Heart left ventricle (tissue), 16 donors: ENCODE measurements around the gene LUZP2. TPM values are rescaled to one million over a fixed set of nuclear protein-coding genes. Genes with fewer than 3 reads are reported as not detected.

Experiments
- ATAC-seq, 4 donors: fragments of 200-7000 bp; cut with Tn5 transposase; one replicate each; pipeline ENCODE4 v1.9.1; 2020 to 2022; ENCODE audit warnings: moderate library complexity in 4 of 4, mild to moderate bottlenecking in 3 of 4, moderate number of reproducible peaks in 1 of 4
- DNase-seq, 5 donors: peaks; one replicate each; pipeline ENCODE4 v3.0.0-alpha.2; 2020
- H3K27ac ChIP-seq, 12 donors: fragments of 200-600 bp; sonication (generic) in 4 of 12; one replicate each; pipeline versions ENCODE4 v1.5.0 to v1.8.0; 2016 to 2022; ENCODE audit warnings: mild to moderate bottlenecking in 2 of 12
- H3K27me3 ChIP-seq, 9 donors: fragments of 200-600 bp; sonication (generic) in 2 of 9; one replicate each; pipeline versions ENCODE4 v1.5.1 to v1.8.0; 2016 to 2022; ENCODE audit warnings: mild to moderate bottlenecking in 3 of 9
- H3K36me3 ChIP-seq, 9 donors: fragments of 200-600 bp; sonication (generic) in 2 of 9; one replicate each; pipeline versions ENCODE4 v1.5.0 to v1.8.0; 2018 to 2022; ENCODE audit warnings: mild to moderate bottlenecking in 2 of 9
- H3K4me1 ChIP-seq, 12 donors: fragments of 200-600 bp; sonication (generic) in 4 of 12; one replicate each; pipeline versions ENCODE4 v1.5.0 to v1.8.0; 2016 to 2022; ENCODE audit warnings: mild to moderate bottlenecking in 3 of 12
- H3K4me3 ChIP-seq, 12 donors: fragments of 200-600 bp; sonication (generic) in 4 of 12; one replicate each; pipeline versions ENCODE4 v1.5.0 to v1.8.0; 2017 to 2022; ENCODE audit warnings: mild to moderate bottlenecking in 9 of 12, moderate library complexity in 4 of 12
- H3K9me3 ChIP-seq, 12 donors: fragments of 200-600 bp; sonication (generic) in 4 of 12; one replicate each; pipeline versions ENCODE4 v1.5.0 to v1.8.0; 2016 to 2022; ENCODE audit warnings: mild to moderate bottlenecking in 1 of 12
- POLR2A ChIP-seq, 2 donors: fragments of 450-650 bp; IDR thresholded peaks; one replicate each; pipeline ENCODE4 v1.6.1; 2017; ENCODE audit warnings: antibody characterized with exemption in 2 of 2, mild to moderate bottlenecking in 2 of 2, moderate library complexity in 2 of 2
- WGBS, 4 donors: extraction: QIAGEN DNeasy Blood & Tissue Kit in 2 of 4; methylation state at CpG; one replicate each; pipeline versions ENCODE4 v1.1.5 to v1.1.7; 2013 to 2018; 5-methylcytosine and 5-hydroxymethylcytosine counted together
- intact Hi-C, 10 donors: fragments of 100-400 bp; cut with DNase I; formaldehyde crosslinking; loops; one replicate each; pipeline versions ENCODE4 v1.11.1 to v1.14.2; 2022
- polyA plus RNA-seq, 2 donors: library from polyadenylated mRNA; stranded (reverse); fragments of 200-250 nt; gene quantifications; one replicate each; pipeline ENCODE4 v1.2.3, GENCODE V29; 2013
- total RNA-seq, 9 donors: library from RNA; depleted of rRNA in 2 of 9; stranded (reverse); fragments of >200 nt in 2 of 9; fragmentation: NEBNext Ultra II Directional in 3 of 9; extraction: Animal tissue kit (Norgen Biotek cat#: 25700) in 3 of 9; gene quantifications; one replicate each; pipeline versions ENCODE4 v1.1.0 to v1.2.4, GENCODE V29; 2016 to 2023
- TF ChIP-seq, protein P1 (sequence below), 12 donors: fragments of 200-600 bp; sonication (generic) in 4 of 12; IDR thresholded peaks; one replicate each; pipeline versions ENCODE4 v1.5.0 to v1.8.0; 2018 to 2022; ENCODE audit warnings: antibody characterized with exemption in 12 of 12, mild to moderate bottlenecking in 5 of 12
- donor health status: ischemic (EF 13 %, LVEDD 7.1; RV severe dilation, severe dysfunction).
- donor health status: healthy with polysubstance abuse.
- donor health status: DM: no; HTN: yes; CAD: no.
- donor health status: DM: no; HTN: no; CAD: no.
- donor health status: ischemic (EF 25% LVEDD 6.9; RV normal size, moderate dysfunction).
- donor health status: ischemic (EF 25% LVEDD 5.7; RV mildly dilated, moderate dysfunction).
- donor health status: healthy.
- donor health status: DM: yes; HTN: yes; CAD: no.
- donor health status: ischemic (EF 35%, LVEDD 5.7; RV mildly dilated, moderate dysfunction).
- donor health status: nonischemic (EF 11% LVEDD 7.7; RV severe dilation, severe dysfunction).
- donor health status: DM: yes; HTN: yes; CAD: no.
- donor health status: PGD.
- donor health status: ischemic (EF 29% LVEDD 5.4; RV normal size, mild dysfunction).
- donor health status: nonischemic (EF 23%, LVEDD 6.1; RV moderate dilation, normal function).

LUZP2 gene
- total and polyA plus RNA-seq, 11 donors = 0.11 to 0.30 (median 0.17) TPM; not detected in 7

GRCh38 chr11:24866743-24867142 lies 369.9 kb downstream of the LUZP2 start:
- Histone ChIP-seq H3K27ac (no peak overlapping the region), H3K9me3 (peaks cover 0 to 16% (median 6%) of the 10 kb centered on the region in 12 donors), H3K4me1 (no peaks in the 10 kb centered on the region), H3K27me3 (no peaks in the 10 kb centered on the region), H3K4me3 (no peak overlapping the region), H3K36me3 (no peaks in the 10 kb centered on the region)
- ATAC-seq (no peak), DNase-seq (no peak)
- intact Hi-C loops = no loop called here
- TF ChIP-seq POLR2A (IDR thresholded peaks at IDR 0.05) = no peak
- TF ChIP-seq, protein P1, sequence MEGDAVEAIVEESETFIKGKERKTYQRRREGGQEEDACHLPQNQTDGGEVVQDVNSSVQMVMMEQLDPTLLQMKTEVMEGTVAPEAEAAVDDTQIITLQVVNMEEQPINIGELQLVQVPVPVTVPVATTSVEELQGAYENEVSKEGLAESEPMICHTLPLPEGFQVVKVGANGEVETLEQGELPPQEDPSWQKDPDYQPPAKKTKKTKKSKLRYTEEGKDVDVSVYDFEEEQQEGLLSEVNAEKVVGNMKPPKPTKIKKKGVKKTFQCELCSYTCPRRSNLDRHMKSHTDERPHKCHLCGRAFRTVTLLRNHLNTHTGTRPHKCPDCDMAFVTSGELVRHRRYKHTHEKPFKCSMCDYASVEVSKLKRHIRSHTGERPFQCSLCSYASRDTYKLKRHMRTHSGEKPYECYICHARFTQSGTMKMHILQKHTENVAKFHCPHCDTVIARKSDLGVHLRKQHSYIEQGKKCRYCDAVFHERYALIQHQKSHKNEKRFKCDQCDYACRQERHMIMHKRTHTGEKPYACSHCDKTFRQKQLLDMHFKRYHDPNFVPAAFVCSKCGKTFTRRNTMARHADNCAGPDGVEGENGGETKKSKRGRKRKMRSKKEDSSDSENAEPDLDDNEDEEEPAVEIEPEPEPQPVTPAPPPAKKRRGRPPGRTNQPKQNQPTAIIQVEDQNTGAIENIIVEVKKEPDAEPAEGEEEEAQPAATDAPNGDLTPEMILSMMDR (IDR thresholded peaks at IDR 0.05) = no peak
- 53 to 57% (median 53%) methylated on average over 4 of the region's 4 CpGs for WGBS, 4 donors

- no peaks in the 10 kb centered on the region for H3K36me3 ChIP-seq
- H3K9me3 ChIP-seq = no peaks in the 10 kb centered on the region
- ATAC-seq (no peak), DNase-seq (no peak)
- no peak overlapping the region for H3K27ac ChIP-seq
- WGBS, 4 donors = 48 to 95% (median 84%) methylated on average over 1 of the region's 1 CpG
- intact Hi-C loops = no loop called here
- TF ChIP-seq, protein P1 (IDR thresholded peaks at IDR 0.05) = no peak
- TF ChIP-seq POLR2A (IDR thresholded peaks at IDR 0.05) = no peak
- no peaks in the 10 kb centered on the region for H3K4me1 ChIP-seq
- H3K27me3 ChIP-seq = no peaks in the 10 kb centered on the region
- no peak overlapping the region for H3K4me3 ChIP-seq
Measured at GRCh38 chr11:24870048-24870447, 373.2 kb downstream of the LUZP2 start.

DNA sequence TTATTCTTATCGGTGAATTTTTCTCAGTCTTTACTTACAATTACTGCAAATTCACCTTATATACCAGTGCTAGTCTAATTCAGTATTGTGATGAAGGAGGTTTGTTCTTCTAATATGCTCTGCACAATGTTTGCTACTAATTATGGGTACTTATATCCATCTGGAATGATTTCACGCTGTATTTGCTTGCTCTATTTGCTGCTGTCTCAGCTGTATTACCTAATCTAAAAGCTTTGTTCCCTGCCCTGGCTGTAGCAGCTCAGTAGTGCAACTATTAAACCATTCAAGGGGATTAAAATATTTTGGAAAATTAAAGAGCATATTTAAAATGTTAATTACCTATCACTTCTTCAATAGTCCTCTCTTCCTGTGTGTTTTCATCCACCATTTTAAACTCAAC lies 375.3 kb downstream of the LUZP2 start:
- no peaks in the 10 kb centered on the region for H3K9me3 ChIP-seq
- no peak for TF ChIP-seq POLR2A (IDR thresholded peaks at IDR 0.05)
- TF ChIP-seq, protein P1 (IDR thresholded peaks at IDR 0.05) = no peak
- no peak for ATAC-seq
- no peak for DNase-seq
- no peak overlapping the region for H3K4me3 ChIP-seq
- intact Hi-C loops = no loop called here
- no peaks in the 10 kb centered on the region for H3K36me3 ChIP-seq
- no peak overlapping the region for H3K27ac ChIP-seq
- WGBS, 4 donors = 87 to 94% (median 90%) methylated on average over 2 of the region's 2 CpGs
- H3K27me3 ChIP-seq = no peaks in the 10 kb centered on the region
- no peaks in the 10 kb centered on the region for H3K4me1 ChIP-seq

GRCh38 chr11:24872651-24873311 lies 375.9 kb downstream of the LUZP2 start:
- no peak overlapping the region for H3K4me3 ChIP-seq
- intact Hi-C loops = no loop called here
- no peaks in the 10 kb centered on the region for H3K4me1 ChIP-seq
- H3K9me3 ChIP-seq = no peaks in the 10 kb centered on the region
- H3K27me3 ChIP-seq = no peaks in the 10 kb centered on the region
- no peak for DNase-seq
- TF ChIP-seq, protein P1 (IDR thresholded peaks at IDR 0.05) = no peak
- no peak for TF ChIP-seq POLR2A (IDR thresholded peaks at IDR 0.05)
- no peaks in the 10 kb centered on the region for H3K36me3 ChIP-seq
- no peak for ATAC-seq
- no peak overlapping the region for H3K27ac ChIP-seq
